Uterus (tissue), 2 donors: ENCODE measurements around the gene RCAN1.

Experiments
- CTCF ChIP-seq, 4 experiments: fragments of 200-600 bp in 2 of 4; fragments of 450-650 bp in 2 of 4; sonication (generic) in 2 of 4; IDR thresholded peaks; one replicate each; pipeline ENCODE4 v1.5.1; 2016 to 2019; ENCODE audit warnings: antibody characterized with exemption in 4 of 4, mild to moderate bottlenecking in 2 of 4, moderate library complexity in 1 of 4
- POLR2A ChIP-seq, 2 donors: fragments of 450-650 bp; IDR thresholded peaks; one replicate each; pipeline ENCODE4 v1.6.1; 2016; ENCODE audit warnings: antibody characterized with exemption in 2 of 2, mild to moderate bottlenecking in 1 of 2, moderate library complexity in 1 of 2

GRCh38 chr21:34653522-34653921, 38.6 kb upstream of the RCAN1 start:
- TF ChIP-seq POLR2A (IDR thresholded peaks at IDR 0.05) (no peak), CTCF (IDR thresholded peaks at IDR 0.05) (no peak)
